KMS-11 (cell line): ENCODE measurements around the gene SPON1.

Experiments
- H2AFZ ChIP-seq: fragments of 200-600 bp; sonication (generic); 2 replicates; pipeline ENCODE4 v1.6.1; 2016; ENCODE audit warnings: antibody characterized with exemption, mixed run types, low read depth
- H3K27ac ChIP-seq: fragments of 200-600 bp; sonication (generic); 2 replicates; pipeline ENCODE4 v1.6.1; 2016; ENCODE audit warnings: mild to moderate bottlenecking, mixed run types
- H3K27me3 ChIP-seq: fragments of 200-600 bp; sonication (generic); 2 replicates; pipeline ENCODE4 v1.6.1; 2017; ENCODE audit warnings: mild to moderate bottlenecking, low read depth, mixed run types, moderate library complexity; ENCODE audit not compliant: insufficient read depth
- H3K36me3 ChIP-seq: fragments of 200-600 bp; sonication (generic); 2 replicates; pipeline ENCODE4 v1.6.1; 2017; ENCODE audit warnings: mild to moderate bottlenecking, mixed run types; ENCODE audit not compliant: insufficient read depth
- H3K4me1 ChIP-seq: fragments of 200-600 bp; sonication (generic); 2 replicates; pipeline ENCODE4 v1.6.1; 2016; ENCODE audit warnings: mild to moderate bottlenecking, low read depth, mixed run types; ENCODE audit not compliant: poor library complexity, severe bottlenecking
- H3K4me2 ChIP-seq: fragments of 200-600 bp; sonication (generic); 2 replicates; pipeline ENCODE4 v1.7.0; 2016; ENCODE audit warnings: mild to moderate bottlenecking, mixed run types
- H3K4me3 ChIP-seq: fragments of 200-600 bp; sonication (generic); IDR thresholded peaks from 2 replicates; pipeline ENCODE4 v1.6.1; 2017; ENCODE audit warnings: low read depth, low read length, mixed read lengths; ENCODE audit not compliant: insufficient read depth
- H3K79me2 ChIP-seq: fragments of 200-600 bp; sonication (generic); 2 replicates; pipeline ENCODE4 v1.6.1; 2016; ENCODE audit warnings: low read depth, mixed run types; ENCODE audit not compliant: insufficient read depth
- H3K9ac ChIP-seq: fragments of 200-600 bp; sonication (generic); 2 replicates; pipeline ENCODE4 v1.6.1; 2016; ENCODE audit warnings: mild to moderate bottlenecking, mixed run types
- H4K20me1 ChIP-seq: fragments of 200-600 bp; sonication (generic); 2 replicates; pipeline ENCODE4 v1.6.1; 2016; ENCODE audit warnings: mild to moderate bottlenecking, mixed run types; ENCODE audit not compliant: insufficient read depth
- CTCF ChIP-seq: fragments of 200-600 bp; sonication (generic); conservative IDR thresholded peaks from 2 replicates; pipeline ENCODE4 v1.6.1; 2017; ENCODE audit warnings: low read depth, mild to moderate bottlenecking, antibody characterized with exemption, low read length, moderate library complexity, mixed read lengths

Gene SPON1

DNA sequence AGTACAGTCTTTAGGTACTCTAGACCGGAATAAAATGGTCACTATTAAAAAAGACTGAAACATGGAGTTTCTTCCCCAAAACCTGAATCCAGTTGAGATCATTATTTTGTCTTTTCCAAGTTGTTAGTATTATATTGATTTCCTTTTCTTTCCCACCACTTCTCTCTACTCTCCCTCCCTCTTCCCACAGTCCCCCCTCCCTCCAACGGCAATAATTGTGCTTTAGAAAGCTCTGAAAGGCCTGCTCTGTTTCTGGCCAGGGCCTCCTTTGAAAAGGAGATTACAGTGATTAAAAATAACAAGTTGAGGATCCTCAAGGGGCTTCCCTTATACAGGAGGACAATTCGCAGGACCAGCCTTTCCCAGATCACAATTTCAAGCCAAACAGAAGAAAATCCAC, 3.5 kb downstream of the SPON1 start:
- Histone ChIP-seq H3K27ac (no peak overlapping the region), H3K9ac (no peak overlapping the region), H3K4me2 (no peak overlapping the region), H4K20me1 (no peaks in the 10 kb centered on the region), H3K27me3 (no peaks in the 10 kb centered on the region), H2AFZ (no peak overlapping the region), H3K4me1 (no peaks in the 10 kb centered on the region), H3K36me3 (no peaks in the 10 kb centered on the region), H3K79me2 (no peaks in the 10 kb centered on the region), H3K4me3 (no peak overlapping the region)
- TF ChIP-seq CTCF = no peak

- Histone ChIP-seq H3K79me2 (no peaks in the 10 kb centered on the region), H3K36me3 (no peaks in the 10 kb centered on the region), H3K4me2 (no peak overlapping the region), H3K4me1 (no peaks in the 10 kb centered on the region), H3K9ac (no peak overlapping the region), H4K20me1 (no peaks in the 10 kb centered on the region), H3K4me3 (no peak overlapping the region), H3K27me3 (no peaks in the 10 kb centered on the region), H2AFZ (no peak overlapping the region), H3K27ac (no peak overlapping the region)
- no peak for TF ChIP-seq CTCF
Observed at GRCh38 chr11:13966486-13966885, 4.0 kb downstream of the SPON1 start.

GRCh38 chr11:13970986-13971385, 8.5 kb downstream of the SPON1 start:
- H2AFZ ChIP-seq = no peak overlapping the region
- H3K27ac ChIP-seq = no peak overlapping the region
- H4K20me1 ChIP-seq = no peaks in the 10 kb centered on the region
- H3K27me3 ChIP-seq = no peaks in the 10 kb centered on the region
- no peak overlapping the region for H3K4me3 ChIP-seq
- no peaks in the 10 kb centered on the region for H3K36me3 ChIP-seq
- no peaks in the 10 kb centered on the region for H3K79me2 ChIP-seq
- H3K4me2 ChIP-seq = no peak overlapping the region
- H3K4me1 ChIP-seq = no peaks in the 10 kb centered on the region
- TF ChIP-seq CTCF = peak; percentile 44
- H3K9ac ChIP-seq = no peak overlapping the region

DNA sequence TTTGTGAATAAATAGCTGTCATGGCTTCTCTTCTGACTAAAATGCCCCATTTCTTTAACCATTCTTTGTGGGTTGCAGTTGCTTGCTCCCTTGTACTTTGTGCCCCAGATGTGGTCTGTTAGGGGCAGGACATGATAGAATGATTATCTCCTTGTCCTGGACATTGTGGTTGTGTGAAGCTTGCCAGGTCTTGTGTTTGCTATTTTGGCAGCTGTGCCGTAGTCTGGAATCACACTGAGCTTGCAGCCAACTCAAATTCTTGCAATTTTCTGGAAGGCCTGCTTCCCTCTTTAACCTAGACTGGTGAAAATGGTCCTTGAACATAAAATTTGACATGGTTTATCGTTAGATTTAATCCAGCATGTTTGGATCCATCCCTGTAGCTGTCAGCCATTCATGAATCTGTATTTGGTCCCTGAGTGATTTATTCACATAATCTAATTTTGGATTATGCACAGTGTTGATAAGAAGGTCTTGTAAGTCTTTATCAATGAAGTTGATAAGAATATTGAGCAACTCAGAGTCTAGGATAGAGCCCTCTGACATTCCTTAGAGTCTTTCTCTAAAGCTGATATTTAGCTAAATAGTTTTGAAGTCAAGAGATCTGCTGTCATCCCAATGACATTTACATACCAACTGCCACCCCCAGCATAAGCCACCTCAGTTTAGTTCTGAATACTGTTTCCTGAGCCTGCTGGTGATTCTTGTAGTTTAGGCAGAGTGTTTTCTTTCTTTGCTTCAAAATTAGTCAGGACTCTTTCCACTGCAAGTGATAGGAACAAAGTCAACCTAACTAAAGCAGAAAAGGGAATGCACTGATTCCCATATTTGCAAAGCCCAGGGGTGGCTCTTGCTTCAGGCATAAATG, 9.8 kb downstream of the SPON1 start:
- Histone ChIP-seq H4K20me1 (no peaks in the 10 kb centered on the region), H3K4me1 (no peaks in the 10 kb centered on the region), H3K79me2 (no peaks in the 10 kb centered on the region), H3K4me2 (no peak overlapping the region), H3K27ac (no peak overlapping the region), H2AFZ (no peak overlapping the region), H3K27me3 (no peaks in the 10 kb centered on the region), H3K36me3 (no peaks in the 10 kb centered on the region), H3K4me3 (no peak overlapping the region), H3K9ac (no peak overlapping the region)
- TF ChIP-seq CTCF = no peak
